HEK293T (cell line): Measurements from ENCODE around the gene FILIP1.

Experiments used
- ARNT ChIP-seq: fragments of 450-650 bp; IDR thresholded peaks from 2 replicates; pipeline ENCODE4 v1.6.1; 2017; ENCODE audit warnings: mild to moderate bottlenecking
- FOXM1 ChIP-seq: fragments of 450-650 bp; IDR thresholded peaks from 2 replicates; pipeline ENCODE4 v1.6.1; 2017; ENCODE audit warnings: mild to moderate bottlenecking, borderline replicate concordance
- SP1 ChIP-seq: fragments of 450-650 bp; IDR thresholded peaks from 2 replicates; pipeline ENCODE4 v1.6.1; 2017

DNA sequence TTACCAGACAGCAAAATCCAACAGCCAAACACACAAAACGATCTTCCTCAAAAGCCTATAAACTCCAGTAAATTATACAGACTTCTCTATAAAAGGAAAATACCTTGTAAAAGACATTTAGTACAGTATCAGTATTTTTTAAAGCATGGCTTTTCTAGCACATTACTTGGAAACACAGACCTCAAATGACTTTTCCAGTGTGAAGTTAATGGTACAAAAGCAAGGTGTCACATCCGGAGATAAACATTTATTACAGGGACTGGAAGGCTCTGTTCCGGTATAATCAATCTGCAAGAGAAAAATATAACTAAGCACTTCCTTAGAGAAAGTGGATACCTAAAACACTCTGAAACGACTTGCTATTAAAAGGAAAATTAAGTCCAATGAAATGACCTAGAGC is 226.1 kb downstream of the FILIP1 start:
- TF ChIP-seq ARNT (no peak), SP1 (no peak), FOXM1 (no peak)
